GM19452 (cell line): ENCODE results near the gene RGMA.

Source experiments
- ATAC-seq: cut with Tn5 transposase; IDR thresholded peaks from one replicate; pipeline ENCODE4 v1.9.1; 2021; ENCODE audit not compliant: unreplicated experiment

Gene RGMA

GRCh38 chr15:93093765-93094164 lies 4.8 kb upstream of the RGMA start:
- no peak for ATAC-seq

DNA sequence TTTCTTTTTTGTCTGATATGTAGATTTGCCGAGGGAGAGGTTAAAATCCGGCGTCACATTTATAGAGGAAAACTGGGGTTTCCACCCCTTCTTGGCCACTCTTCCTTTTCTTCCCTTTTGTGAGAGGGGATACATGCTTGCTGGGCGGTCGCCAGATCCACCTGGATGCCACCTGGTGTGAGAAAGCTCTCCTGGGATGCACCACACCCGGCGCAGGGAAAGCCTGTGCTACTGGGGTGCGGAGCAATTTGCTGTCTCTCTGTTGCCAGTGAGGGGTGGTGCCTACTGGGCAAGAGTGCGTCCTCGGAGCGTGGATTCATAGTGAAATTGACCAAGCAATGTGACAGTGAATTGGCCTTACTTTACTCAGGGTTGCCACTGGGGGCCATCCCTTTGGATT lies 2.5 kb upstream of the RGMA start:
- ATAC-seq = no peak

DNA sequence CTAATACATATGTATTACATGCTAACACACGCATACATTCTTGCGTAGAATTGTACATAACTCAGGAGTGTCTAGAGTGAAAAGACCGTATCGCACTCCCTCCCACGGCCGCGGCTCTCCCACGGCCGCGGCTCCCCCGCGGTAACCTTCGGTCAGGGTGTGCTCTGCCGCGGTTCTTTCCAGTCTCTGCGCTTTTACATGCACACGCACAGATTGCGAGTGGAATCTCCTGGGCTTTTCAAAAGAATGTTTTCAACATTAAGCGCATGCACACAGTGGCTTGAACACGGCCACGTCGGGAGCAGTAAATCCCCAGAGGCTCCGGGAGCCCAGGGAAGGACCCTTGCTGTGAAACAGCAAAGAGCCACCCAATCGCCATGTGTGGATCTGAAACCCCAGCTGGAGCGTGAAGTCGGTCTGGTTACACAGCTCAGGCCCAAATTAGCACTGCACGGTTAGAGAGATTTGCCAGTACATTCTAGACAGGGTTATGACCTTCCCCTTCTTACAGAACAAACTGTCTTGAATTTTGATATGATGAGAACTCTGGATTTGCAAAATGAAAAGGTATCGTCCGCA lies 805 bp upstream of the RGMA start:
- no peak for ATAC-seq

GRCh38 chr15:93088200-93088980 lies 621 bp downstream of the RGMA start:
- peak; percentile 36 for ATAC-seq

DNA sequence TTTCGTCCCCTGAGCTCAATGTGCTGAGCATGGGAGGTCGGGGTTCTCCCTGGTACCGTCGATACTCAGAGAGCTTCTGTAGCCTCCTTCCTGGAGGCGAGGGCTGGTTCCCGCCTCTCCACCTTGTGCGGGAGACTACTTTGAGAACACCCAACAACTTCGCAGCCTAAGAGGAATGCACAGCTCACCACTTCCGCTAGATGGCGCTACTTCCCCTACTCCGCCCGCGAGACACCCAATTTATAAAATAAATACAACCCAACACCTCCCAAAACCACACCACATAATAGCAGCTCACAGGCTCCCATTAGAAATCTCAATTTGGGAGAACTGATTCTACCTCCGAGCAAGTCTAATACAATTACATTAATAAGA lies 1.2 kb downstream of the RGMA start:
- ATAC-seq = peak; percentile 55

GRCh38 chr15:93086791-93087190 lies 2.2 kb downstream of the RGMA start:
- ATAC-seq = no peak

DNA sequence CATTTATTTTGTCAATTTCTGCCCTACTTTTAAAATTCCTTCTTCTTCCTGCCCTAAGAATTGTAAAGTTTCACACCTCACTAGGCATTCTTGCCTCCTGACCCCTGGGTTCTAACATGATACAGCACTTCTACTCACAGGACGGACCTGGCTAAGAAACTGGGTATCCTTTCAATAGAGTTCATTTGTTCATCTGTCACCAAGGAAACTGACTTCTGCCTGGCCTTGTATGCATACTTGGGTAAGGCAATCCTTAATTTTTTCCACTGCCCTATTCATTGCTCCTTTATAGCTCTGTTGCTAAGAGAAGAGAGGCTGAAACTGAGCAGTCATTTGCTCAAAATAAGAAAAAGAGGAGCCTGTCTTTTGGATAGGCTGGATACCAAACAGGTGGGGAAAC lies 3.3 kb downstream of the RGMA start:
- no peak for ATAC-seq

DNA sequence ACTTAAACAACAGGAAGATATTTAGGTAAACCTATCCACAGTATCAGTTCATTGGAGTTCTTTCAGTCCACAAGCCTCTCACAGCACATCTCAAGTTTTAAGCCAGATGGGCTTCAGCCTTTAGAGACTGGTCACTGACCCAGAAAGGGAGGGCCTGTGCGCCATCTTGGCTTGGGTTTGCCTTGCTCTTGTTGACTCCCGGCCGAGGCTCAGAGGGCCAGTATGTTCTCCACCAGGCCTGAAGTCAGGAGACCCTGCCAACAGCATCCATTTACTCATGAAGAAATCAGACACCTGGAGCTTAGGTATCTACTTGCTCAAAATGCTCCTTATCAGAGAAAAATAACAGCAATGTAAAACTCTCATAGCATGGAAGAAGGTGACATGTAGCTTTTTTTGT lies 6.2 kb downstream of the RGMA start:
- no peak for ATAC-seq

GRCh38 chr15:93081399-93081798 lies 7.6 kb downstream of the RGMA start:
- ATAC-seq = no peak

DNA sequence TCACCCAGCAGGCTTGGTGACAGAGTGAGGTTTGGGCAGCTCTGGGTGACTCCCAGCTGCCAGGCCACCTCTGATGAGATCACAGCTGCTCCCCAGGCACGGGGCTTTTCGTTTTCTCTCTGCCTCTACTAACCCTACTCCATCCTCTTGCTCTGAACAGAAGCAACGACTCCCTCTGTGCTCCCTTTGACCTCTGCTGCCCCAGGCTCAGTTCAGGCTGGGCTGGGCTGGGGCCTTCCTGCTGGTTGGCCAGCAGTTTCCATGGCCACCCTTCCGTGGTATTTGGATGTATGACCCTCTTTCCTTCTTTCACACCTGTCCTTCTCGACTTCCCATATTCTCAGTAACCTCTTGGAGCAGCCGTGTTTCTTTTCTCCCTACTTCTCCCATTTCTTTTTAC lies 8.6 kb downstream of the RGMA start:
- no peak for ATAC-seq

GRCh38 chr15:93076875-93077274 lies 12.1 kb downstream of the RGMA start:
- ATAC-seq = no peak

DNA sequence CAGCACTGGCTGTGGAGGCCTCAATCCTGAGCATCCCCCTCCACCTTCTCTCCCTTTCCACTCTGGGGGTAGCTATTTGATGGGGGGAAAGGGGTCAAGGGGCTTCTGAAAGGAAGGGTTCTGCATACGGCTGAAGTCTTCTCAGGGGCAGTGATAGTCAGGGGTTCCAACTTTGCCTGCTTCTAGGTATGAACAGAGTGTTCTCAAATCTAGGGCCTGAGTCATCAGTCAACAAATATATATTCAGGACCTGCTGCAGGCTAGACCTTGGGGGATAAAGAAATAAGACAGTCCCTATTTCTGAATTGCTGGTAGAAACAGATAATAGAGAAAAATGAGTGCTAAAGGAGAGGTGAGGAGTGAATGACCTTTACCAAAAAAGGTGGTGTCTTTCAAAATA lies 12.8 kb downstream of the RGMA start:
- no peak for ATAC-seq

- no peak for ATAC-seq
Measured at GRCh38 chr15:93074599-93074998, 14.4 kb downstream of the RGMA start.

DNA sequence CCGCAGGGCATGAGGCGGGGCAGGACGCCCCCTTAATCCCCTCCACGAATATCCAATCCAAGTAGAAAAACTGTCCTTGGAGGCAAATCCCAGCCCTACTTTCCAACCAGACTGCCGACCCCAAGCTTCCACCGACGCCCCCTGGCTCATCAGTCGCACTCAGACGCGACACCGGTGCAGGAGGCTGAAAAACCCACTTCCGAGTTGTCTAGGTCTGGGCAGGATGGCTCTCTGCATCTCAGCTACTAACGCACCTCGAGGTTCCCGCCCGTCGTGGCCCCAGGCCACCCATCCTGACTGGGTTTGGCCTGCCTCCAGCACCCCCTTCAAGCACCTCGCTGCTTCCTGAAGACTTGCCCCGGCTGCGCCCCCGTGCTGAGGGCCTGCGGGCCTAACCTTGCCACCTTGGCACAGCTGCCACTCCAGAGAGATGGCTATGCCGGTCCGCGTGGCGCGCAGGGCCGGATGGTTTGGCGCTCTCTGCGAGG lies 15.5 kb downstream of the RGMA start:
- no peak for ATAC-seq

DNA sequence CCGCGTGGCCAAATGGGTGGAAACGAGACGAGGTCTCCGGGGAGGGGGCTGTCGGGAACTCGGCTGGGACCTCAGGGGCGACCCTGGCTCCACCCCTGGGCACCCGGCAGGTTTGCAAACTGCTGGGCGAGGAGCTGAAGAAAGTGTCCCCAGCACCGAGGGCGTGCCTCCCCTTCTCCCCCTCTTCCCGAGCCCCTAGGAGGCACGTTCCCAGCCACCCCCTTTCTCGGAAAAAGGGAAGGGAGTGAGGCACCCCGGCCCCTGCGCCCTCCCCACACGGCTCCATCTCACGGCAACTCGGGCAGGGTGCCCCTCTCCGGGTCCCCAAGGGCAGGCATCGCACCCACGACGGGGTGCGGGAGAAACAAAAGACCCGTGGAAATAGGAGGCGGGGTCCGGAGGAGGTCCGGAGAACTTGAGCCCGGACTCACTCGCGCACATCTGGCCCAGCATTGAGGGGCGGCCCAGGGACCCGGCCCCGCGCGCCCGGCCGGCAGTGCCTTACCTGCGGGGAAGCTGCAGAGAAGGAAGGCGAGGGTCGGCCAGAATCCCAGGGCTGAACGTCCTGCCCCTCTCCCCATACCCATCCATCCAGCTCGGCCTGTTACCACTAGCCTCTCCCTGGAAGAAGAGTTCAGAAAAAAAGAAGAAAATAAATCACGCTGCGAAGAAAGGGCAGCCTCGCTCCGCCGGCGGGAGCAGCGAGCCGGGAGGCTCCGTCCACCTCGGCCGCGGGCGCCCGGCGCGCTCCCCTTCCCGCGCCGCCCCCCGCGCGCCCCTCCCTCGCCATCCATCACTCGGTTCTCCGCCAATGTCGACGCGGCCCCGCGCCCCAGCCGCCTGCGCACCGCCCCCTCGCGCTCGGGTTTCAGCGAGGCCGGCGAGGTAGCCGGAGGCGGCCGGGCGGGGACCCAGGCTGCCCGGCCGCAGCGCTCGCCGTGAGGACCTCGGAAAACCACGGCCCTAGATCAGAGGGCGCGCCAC lies 16.3 kb downstream of the RGMA start:
- no peak for ATAC-seq

DNA sequence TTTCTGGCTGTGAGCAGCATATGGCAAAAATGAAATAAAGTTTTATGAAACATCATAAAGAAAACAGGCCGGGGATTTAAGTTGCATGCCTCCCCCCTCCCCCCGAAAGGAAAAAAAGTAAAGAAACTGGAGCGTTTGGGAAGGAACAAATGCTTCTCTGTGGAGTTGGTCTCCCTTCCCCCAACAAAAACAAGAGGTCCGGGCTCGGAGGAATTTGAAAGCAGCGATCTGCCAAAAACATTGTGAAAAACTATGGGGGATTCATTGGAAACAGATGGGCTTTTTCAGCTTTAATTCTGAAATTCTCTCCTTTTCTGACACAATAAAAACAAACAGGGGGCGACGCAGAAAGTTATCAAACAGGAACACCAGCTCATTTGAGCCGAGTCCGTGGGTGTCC lies 17.0 kb downstream of the RGMA start:
- no peak for ATAC-seq

DNA sequence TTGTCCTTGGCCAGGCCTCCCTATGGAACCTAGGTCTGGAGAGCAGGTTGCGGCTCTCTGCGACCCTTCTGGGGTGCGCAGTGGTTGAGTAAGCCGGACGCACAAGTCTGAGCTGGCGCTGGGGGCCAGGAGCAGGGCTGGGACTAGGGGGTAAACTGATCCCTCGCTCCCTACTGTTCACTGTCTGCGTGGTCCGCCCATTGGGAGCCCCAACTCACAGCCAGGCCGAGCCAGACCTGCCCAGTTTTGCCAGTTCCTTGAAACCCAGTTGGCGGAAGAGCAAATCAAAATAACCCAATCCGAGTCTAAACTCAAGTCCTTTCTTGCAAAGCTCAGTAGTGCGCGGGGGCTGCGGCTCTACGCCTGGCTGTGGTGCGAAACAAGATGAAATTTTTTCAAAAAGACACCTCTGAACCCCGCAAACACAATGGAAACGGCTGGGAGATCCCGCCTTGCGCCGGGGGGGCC lies 17.5 kb downstream of the RGMA start:
- no peak for ATAC-seq

- ATAC-seq = no peak
Measured at GRCh38 chr15:93070551-93071296, 18.3 kb downstream of the RGMA start.

GRCh38 chr15:93070132-93070531 lies 18.9 kb downstream of the RGMA start:
- no peak for ATAC-seq

GRCh38 chr15:93068581-93069199 lies 20.3 kb downstream of the RGMA start:
- ATAC-seq = no peak
